GM10248 (cell line): ENCODE results near the gene CX3CR1.

Source experiments
- CTCF ChIA-PET: fragments of 300-600 bp; sonication (Branson Sonifier 250); formaldehyde crosslinking; extraction: SDS; loops from one replicate; lab custom pipeline; 2021; ENCODE audit warnings: antibody characterized with exemption; lab: Yijun Ruan, JAX
- POLR2A ChIA-PET: fragments of 350-650 bp; sonication (Branson Sonifier 250); formaldehyde crosslinking; extraction: SDS; loops from one replicate; lab custom pipeline; 2020; ENCODE audit warnings: antibody characterized with exemption; lab: Yijun Ruan, JAX
- DNase-seq: peaks from one replicate; pipeline ENCODE4 v3.0.0; 2012; ENCODE audit errors: extremely low spot score
- CTCF ChIP-seq: IDR thresholded peaks from 2 replicates; pipeline ENCODE4 v1.5.1; 2012; ENCODE audit warnings: mild to moderate bottlenecking, low read depth; ENCODE audit errors: extremely low read depth, missing control alignments, control extremely low read depth

Gene CX3CR1

GRCh38 chr3:39279745-39280517 lies at the start of gene CX3CR1:
CX3CR1 (minus strand) TSS chr3:39280036; CDS start chr3:39266509, 13,527 bp downstream.
- ChIA-PET POLR2A (no interaction called here), CTCF (interaction anchor here (1.1 to 23.0 kb wide), 4 partner anchors 10 to 90 kb away, joined by 3 to 691 read pairs (median 128); partner anchors contain the start of gene XIRP1)
- DNase-seq, result no peak
- TF ChIP-seq CTCF, result no peak

- TF ChIP-seq CTCF, result no peak
- POLR2A ChIA-PET, result no interaction called here
- CTCF ChIA-PET, result interaction anchor here (0.7 to 0.9 kb wide), 2 partner anchors 41 to 47 kb away, joined by 3 to 4 read pairs; no protein-coding TSS in a partner anchor
- DNase-seq, result no peak
These were observed 49.7 kb upstream of the CX3CR1 start, which contains the start of gene CCR8 for GRCh38 chr3:39329493-39329892. CCR8 (plus strand) TSS chr3:39329709; CDS start chr3:39332332, 2,623 bp downstream.

GRCh38 chr3:39327746-39328349 lies 48.0 kb upstream of the CX3CR1 start:
- DNase-seq, result peak; percentile 29
- ChIA-PET POLR2A (no interaction called here), CTCF (interaction anchor here (1.1 to 1.7 kb wide), 2 partner anchors 36 to 50 kb away, joined by 4 to 5 read pairs; no protein-coding TSS in a partner anchor)
- no peak for TF ChIP-seq CTCF

- no peak for DNase-seq
- ChIA-PET POLR2A (no interaction called here), CTCF (interaction anchor here (1.1 to 1.7 kb wide), 2 partner anchors 35 to 51 kb away, joined by 4 to 5 read pairs; no protein-coding TSS in a partner anchor)
- TF ChIP-seq CTCF, result no peak
These were observed 47.4 kb upstream of the CX3CR1 start for GRCh38 chr3:39327053-39327745.

- no peak for TF ChIP-seq CTCF
- CTCF ChIA-PET, result interaction anchor here (1.7 to 1.9 kb wide), 2 partner anchors 14 to 33 kb away, joined by 4 to 7 read pairs; no protein-coding TSS in a partner anchor
- POLR2A ChIA-PET, result no interaction called here
- no peak for DNase-seq
These were observed 45.4 kb upstream of the CX3CR1 start for GRCh38 chr3:39325236-39325635.

GRCh38 chr3:39323494-39323893 lies 43.7 kb upstream of the CX3CR1 start:
- no peak for TF ChIP-seq CTCF
- ChIA-PET CTCF (interaction anchor here (1.2 kb wide), 1 partner anchor 55 kb away, joined by 3 read pairs; no protein-coding TSS in a partner anchor), POLR2A (no interaction called here)
- DNase-seq, result no peak
